AML-193 (cell line): ENCODE results near the gene MAST1.
"Not testable (repeated sequence)": the region's sequence is repeated elsewhere in the genome, so short reads cannot be mapped to it uniquely, and the experiment has no call there.

Experiments used
- DNase-seq, 2 experiments: peaks; one replicate each; lab custom pipeline; 2025; lab: John Stamatoyannopoulos, UW

MAST1 gene

DNA sequence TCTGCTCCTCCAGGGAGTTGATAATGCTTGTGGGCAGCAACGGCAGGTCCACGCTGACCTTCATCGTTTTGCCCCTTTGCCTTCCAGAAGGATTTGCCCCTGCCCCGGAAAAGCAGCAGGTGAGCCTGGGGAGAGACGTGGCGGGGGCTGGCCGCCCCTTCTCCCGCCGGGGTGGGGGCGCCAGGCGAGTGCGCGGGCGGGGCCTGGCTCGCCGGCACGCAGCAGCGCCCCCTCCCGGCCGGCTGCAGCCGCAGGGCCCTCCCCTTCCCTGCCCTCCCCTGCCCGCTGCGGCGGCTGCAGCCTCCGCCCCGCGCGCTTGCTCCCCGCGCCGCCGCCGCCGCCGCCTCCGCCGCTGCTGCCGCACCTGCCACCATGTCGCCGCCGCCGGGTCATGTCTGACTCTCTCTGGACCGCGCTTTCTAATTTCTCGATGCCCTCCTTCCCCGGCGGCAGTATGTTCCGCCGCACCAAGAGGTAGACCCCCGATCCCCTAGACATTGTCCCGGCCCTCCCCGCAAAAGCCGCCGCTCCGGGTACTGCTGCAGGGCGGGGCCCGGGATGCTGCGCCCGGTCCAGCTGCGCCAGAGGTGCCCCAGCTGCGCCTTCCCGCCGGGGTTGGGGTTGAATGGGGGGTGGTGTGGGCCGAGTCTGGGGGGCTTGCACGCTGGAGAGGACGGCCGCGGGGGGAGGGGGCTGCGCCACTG is at the start of gene MAST1:
Gene MAST1, plus strand, starts transcription at position 334 of the 704 bp plus-strand sequence. Its CDS starts 58 bp downstream, at position 392.
- peak; percentile 51 to 58 for DNase-seq

DNA sequence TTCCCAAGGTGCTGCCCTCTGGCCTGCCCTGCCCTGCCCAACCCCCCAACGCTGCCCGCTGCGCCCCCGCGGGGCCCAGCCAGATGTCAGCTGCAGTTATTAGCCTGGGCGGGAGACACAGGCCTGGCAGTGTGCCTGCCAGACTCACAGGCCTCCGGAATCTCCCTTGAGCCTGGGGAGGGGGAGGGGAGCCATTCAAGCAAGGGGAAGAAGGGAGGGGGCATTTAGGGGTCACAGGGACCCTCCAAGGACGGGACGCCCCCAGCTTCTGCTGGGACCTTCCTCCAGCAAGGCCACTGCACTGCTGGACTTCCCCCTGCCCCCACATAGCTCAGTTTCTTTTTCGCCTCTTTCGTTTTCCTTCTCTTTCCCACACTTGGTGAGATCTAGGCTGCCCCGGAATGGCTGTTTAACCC is 49.6 kb upstream of the MAST1 start:
- DNase-seq, result peak in 1 of 2 experiments; percentile 23

DNA sequence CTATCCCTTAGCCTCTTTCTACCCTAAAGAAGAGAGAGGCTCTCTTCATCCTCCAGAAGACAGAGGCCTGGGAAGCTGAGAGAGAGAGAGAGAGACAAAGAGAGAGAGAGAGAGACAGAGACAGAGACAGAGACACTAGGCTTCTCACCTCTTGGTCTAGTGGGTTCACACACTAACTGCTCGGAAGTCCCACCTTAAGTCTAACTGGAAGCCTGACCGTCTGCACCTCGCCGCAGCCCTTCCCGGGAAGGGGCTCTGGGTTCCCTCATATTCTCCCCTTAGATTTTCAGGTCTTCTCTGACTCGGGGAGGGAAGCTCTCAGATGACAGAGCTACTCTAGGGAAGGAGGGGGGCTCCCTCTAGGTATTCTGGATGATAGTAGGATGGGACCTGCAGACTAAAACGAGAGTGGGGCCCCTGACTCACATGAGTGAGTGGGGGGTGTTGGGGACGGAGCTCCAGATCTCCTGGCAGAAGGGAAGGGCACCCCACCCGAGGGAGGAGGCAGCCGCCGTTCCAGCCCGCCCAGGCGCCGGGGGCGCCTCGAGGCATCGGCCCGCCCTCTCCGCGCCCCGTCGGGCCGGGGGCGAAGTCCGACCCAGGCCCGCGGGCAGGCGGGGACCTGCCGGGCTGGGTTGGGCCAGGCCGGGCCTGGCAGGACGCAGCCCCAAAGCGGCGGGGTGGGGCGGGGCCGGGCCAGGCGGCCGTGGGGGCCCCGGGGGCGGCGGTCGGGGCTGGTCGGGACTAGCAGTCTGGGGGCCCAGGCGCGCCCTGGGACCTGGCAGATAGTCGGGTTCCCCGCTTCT is 49.0 kb upstream of the MAST1 start:
- DNase-seq, result no peak

DNA sequence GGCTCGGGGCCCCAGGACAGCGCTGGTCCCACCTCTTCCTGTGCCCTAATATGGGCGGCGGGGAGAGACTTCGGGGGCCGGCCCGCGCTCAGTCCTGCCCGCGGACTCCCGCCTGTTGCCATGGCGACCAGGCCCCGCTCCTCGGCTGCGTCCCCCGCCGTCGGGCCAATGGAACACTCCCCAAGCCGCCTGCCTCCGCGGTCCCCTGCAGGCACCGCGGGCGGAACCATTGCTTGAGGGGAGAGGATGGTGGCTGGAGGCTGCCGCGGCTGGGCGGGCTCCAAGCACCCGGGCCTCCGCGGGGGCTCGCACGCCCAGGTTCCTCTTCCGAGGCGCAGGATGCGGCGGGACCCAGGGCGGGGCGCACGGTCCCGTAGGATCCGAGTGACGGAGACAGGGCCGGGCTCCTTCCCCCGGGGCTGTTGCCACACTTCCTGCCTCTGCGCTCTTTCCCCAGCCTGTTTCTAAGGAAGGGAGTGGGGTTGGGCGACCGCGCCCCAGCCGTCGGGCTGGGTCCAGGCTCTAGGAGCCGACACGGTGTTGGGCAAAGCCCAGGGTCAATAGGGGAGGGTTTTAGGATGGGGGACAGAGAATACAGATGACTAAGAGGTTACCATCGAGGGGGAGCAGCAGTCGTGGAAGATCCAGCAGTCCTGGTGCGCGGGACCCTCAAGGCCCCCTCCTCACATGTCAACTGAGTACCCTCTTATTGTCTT is 48.3 kb upstream of the MAST1 start:
- peak; percentile 96 to 100 for DNase-seq

DNA sequence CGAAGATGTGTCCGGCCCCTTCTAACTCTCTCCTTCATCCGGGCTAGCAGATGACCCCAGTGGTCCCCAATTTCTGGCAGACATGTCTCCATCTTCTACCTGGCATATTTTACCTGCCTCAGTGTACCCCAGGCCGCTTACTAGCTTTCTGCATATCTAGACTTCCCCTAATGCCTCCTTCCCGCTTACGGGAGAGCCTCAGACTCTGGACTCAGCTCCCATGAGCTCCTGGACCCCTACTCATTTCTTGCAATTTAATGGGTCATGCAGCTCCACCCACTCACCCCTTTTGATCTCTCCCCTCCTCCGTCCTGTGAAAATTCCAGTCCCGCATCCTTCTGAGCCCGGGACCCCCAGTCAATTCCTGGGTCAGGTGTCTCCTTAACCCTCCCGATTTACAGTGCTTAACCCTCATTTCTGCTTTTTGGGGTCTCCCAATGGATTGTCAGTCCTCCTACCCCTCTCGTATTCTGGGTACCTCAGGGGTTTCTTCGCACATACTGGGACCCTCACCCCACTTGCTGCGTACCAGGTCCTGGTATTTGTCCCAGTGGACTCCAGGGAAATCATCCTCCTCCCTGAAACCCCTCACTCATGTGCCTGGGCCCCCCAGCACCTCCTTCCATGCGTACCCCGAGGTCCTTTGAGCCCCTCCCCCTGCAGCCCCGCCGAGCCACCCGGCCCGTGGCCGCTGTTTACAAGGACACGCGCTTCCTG is 47.5 kb upstream of the MAST1 start:
- DNase-seq, result no peak

DNA sequence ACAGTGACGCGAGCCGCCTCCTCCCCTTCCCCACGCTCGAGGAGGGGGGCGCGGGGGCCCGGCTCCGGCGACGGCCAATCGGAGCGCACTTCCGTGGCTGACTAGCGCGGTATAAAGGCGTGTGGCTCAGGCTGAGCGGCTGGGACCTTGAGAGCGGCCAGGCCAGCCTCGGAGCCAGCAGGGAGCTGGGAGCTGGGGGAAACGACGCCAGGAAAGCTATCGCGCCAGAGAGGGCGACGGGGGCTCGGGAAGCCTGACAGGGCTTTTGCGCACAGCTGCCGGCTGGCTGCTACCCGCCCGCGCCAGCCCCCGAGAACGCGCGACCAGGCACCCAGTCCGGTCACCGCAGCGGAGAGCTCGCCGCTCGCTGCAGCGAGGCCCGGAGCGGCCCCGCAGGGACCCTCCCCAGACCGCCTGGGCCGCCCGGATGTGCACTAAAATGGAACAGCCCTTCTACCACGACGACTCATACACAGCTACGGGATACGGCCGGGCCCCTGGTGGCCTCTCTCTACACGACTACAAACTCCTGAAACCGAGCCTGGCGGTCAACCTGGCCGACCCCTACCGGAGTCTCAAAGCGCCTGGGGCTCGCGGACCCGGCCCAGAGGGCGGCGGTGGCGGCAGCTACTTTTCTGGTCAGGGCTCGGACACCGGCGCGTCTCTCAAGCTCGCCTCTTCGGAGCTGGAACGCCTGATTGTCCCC is 46.8 kb upstream of the MAST1 start, which contains the start of gene JUNB:
Gene JUNB, plus strand, starts transcription at position 142 of the 706 bp plus-strand sequence. Its CDS starts 286 bp downstream, at position 428.
- DNase-seq, result peak; percentile 80 to 86

DNA sequence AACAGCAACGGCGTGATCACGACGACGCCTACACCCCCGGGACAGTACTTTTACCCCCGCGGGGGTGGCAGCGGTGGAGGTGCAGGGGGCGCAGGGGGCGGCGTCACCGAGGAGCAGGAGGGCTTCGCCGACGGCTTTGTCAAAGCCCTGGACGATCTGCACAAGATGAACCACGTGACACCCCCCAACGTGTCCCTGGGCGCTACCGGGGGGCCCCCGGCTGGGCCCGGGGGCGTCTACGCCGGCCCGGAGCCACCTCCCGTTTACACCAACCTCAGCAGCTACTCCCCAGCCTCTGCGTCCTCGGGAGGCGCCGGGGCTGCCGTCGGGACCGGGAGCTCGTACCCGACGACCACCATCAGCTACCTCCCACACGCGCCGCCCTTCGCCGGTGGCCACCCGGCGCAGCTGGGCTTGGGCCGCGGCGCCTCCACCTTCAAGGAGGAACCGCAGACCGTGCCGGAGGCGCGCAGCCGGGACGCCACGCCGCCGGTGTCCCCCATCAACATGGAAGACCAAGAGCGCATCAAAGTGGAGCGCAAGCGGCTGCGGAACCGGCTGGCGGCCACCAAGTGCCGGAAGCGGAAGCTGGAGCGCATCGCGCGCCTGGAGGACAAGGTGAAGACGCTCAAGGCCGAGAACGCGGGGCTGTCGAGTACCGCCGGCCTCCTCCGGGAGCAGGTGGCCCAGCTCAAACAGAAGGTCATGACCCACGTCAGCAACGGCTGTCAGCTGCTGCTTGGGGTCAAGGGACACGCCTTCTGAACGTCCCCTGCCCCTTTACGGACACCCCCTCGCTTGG is 46.1 kb upstream of the MAST1 start:
- DNase-seq, result peak; percentile 64 to 68

DNA sequence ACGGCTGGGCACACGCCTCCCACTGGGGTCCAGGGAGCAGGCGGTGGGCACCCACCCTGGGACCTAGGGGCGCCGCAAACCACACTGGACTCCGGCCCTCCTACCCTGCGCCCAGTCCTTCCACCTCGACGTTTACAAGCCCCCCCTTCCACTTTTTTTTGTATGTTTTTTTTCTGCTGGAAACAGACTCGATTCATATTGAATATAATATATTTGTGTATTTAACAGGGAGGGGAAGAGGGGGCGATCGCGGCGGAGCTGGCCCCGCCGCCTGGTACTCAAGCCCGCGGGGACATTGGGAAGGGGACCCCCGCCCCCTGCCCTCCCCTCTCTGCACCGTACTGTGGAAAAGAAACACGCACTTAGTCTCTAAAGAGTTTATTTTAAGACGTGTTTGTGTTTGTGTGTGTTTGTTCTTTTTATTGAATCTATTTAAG is 45.4 kb upstream of the MAST1 start:
- DNase-seq, result no peak

DNA sequence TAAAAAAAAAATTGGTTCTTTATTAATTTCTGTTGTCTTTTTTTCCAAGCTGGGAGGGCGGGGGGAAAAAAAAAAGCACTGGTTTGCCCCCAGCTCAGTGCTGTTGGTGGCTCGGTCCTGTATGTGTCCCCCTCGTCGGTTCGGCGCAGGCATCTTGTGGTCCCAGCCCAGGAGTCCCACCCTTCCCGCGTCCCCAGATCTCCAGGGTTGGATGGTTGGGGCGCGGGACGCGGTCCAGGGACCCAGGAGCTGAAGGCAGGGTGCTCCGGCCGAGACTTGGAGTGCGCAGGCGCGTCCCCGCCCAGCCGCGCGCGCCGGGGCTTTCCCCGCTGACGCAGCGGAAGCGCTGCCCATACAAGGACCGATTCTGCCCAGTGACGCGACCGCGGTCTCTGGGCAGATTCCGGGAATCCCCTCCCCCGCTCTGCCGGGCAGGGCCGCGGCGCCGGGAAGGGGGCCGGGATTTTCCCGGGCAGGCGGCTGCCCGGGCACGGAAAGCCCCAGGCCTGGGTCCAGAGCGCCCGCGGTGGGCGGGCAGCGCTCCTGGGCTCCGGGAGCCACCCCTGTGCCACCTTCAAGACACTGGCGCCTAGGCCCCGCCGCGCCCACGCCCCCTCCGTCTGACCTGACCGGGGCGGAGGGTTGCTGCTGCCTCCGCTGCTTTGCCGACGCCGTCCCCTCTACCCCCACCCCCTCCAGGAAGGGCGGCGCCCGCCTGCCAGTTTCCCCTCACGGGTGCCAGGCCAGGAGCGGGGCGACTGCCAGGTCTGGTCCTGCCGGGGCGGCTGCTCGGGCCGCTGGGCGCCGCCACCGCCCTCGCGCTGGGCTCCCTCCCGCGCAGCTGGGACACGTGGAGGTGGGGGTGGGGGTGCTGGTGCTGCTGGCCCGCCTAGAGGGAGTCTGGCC is 44.8 kb upstream of the MAST1 start:
- DNase-seq, result peak; percentile 78 to 79

DNA sequence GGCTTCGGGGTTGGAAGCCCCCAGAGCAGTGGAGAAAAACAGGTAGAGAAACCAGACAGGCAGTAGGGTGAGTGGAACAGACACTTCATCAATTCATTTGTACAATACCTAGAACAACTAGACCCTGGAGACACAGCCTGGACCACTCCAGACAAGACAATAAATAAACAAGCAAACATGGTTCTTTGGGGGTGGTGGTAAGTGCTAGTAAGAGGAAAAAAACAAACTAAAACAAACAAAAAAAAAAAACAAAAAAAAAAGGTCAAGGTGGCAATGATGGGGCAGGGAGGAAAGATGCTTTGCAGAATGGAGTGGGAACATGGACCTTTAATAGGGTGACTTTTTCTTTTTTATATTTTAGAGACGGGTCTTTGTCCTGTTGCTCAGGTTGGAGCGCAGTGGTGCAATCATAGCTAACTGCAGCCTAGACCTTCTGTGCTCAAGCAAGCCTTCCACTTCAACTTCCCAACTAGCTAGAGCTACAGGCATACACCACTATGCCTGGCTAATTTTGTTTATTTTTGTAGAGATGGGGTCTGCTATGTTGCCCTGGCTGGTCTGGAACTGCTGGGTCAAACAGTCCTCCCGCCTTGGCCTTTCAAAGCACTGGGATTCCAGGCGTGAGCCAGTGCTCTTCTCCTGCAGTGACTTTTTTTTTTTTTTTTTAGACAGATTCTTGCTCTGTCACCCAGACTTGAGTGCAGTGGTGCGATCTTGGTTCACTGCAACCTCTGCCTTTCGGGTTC is 43.9 kb upstream of the MAST1 start:
- peak; percentile 5 to 15 for DNase-seq

DNA sequence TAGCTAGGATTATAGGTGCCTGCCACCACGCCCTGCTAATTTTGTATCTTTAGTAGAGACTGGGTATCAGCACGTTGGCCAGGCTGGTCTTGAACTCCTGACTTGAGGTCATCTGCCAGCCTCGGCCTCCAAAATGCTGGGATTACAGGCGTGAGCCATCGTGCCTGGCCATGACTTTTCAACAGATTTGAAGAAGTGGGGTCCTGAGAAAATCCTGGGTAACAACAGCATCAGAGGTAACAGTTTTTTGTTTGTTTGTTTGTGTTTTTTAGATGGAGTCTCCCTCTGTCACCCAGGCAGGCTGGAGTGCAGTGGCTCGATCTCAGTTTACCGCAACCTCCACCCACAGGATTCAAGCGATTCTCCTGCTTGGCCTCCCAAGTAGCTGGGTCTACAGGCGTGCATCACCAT is 43.3 kb upstream of the MAST1 start:
- no peak for DNase-seq

DNA sequence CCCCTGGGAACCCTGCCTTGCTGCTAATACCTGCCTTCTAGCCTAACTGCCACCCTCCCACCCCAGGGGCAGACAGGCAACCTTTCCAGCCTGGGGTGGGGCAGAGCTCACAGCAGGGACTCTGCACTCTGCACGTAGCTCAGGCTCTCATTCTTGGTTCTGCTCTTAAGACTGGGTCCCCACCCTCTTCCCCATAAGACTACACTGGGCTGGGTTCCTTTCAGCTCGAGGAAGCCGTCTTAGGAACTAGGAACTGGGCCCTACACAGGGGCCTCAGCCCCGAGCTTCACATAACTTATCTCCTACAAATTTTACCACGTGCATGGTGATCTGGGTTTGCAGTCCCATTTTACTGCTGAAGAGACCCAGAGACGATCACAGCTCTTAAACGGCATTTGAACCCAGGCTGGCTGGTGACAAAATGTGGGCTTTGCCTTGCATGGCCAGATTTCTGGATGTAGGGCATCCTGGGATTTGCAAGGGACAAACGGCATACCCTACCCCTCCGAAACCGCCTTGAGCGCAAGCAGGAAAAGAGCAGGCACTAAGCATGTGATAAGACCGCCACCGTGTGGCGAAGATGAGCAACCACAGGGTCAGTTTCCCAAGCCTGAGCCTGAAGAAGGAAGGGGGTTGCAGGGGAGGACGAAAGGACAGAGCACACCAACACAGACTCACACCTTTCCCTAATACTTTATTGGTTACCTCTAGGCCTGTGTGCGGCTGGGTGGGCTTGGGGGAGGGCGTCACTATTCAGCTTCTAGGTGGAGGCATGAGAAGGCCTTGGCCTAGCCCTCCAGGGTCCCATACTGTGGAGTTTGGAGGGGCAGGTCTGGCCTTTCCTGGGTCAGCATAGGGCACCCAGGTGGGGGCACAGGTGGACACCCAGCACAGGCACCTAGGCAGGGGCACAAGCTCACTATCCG is 41.9 kb upstream of the MAST1 start:
- peak; percentile 73 for DNase-seq

DNA sequence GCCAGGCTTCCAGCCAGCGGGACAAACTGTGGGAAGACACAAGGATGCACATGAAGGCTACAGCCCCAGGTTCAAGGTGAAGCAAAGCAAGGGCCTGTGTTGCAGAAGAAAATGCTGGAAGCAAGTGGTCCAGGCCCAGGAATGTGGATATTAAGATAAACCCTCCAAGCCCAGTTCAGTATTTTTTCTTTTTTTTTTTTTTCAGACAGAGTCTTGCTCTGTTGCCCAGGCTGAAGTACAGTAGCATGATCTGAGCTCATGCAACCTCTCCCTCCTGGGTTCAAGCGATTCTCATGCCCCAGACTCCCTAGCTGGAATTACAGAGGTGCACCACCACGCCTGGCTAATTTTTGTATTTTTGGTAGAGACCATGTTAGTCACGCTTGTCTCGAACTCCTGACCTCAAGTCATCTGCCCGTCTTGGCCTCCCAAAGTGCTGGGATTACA is 41.2 kb upstream of the MAST1 start:
- DNase-seq, result no peak

DNA sequence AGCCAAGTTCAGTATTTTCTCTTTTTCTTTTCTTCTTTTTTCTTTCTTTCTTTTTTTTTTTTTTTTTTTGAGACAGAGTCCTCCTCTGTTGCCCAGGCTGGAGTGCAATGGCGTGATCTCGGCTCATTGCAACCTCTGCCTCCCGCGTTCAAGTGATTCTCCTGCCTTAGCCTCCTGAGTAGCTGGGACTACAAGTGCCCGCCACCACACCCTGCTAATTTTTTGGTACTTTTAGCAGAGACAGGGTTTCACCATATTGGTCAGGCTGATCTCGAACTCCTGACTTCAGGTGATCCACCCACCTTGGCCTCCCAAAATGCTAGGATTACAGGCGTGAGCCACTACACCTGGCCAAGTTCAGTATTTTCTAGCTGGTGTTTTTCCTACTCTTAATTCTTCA is 40.7 kb upstream of the MAST1 start:
- not testable (repeated sequence) for DNase-seq

DNA sequence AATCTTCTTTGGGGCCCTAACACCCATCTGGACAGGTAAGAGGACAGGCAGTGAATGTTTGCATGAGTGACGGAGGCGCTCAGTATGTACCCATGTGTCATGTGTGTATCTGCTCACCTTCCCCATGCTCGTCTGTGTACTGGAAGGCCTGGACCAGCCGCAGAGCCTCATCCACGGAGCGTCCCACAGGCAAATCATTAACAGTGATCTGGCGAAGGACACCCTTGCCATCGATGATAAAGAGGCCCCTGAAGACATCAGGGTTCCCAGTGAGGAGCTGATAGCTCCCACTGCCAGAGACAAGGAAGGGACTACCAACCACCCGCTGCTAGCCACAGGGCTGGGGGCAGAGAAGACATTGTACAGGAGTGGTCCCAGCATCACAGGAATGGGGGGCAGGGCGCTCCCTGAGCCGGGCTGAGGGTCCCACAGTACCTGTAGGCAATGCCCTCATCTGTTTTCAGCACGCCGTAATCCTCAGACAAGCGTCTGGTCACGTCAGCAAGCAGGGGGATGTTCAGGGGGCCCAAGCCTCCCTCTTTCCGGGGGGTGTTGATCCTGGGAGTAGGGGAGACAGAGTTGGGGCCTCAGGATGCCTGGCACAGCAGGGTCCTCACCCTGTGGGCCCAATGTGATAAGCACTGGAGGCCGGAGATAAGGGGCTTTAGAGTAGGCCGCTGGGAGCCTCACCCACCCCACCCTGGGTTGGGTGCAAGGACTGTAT is 38.4 kb upstream of the MAST1 start:
- no peak for DNase-seq

DNA sequence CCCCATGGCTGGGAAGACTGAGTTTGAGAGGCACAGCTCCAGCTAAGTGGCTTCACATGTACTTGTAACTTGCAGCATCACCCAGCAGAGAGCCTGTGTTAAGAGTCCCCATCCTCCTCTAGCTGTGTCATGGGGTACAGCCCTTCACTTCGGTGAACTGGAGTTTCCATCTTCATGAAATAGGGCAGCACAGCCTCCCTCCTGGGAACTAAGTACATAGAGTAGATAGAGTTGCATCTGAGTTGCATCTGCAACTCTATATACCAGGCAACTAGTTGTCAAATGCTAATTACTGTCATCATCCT is 37.9 kb upstream of the MAST1 start:
- DNase-seq, result no peak
